GM12891 (cell line): Measurements from ENCODE around the gene ZNF789.

Experiments
- PAX5 ChIP-seq: IDR thresholded peaks from 2 replicates; pipeline ENCODE4 v1.6.1; 2011; ENCODE audit warnings: low read length, moderate library complexity, mild to moderate bottlenecking; ENCODE audit not compliant: insufficient read depth, severe bottlenecking
- POLR2A ChIP-seq: IDR thresholded peaks from 2 replicates; pipeline ENCODE4 v1.6.1; 2011; ENCODE audit warnings: low read depth, low read length, control low read depth
- POLR2AphosphoS5 ChIP-seq: IDR thresholded peaks from 2 replicates; pipeline ENCODE4 v1.6.1; 2011; ENCODE audit warnings: low read depth, low read length, control low read depth
- POU2F2 ChIP-seq: IDR thresholded peaks from 2 replicates; pipeline ENCODE4 v1.6.1; 2011; ENCODE audit warnings: low read depth, mild to moderate bottlenecking, control low read depth, low read length, moderate library complexity
- TAF1 ChIP-seq: IDR thresholded peaks from 2 replicates; pipeline ENCODE4 v1.6.1; 2011; ENCODE audit warnings: low read depth, low read length, control low read depth

- TF ChIP-seq POLR2A, result no peak
- TF ChIP-seq POLR2AphosphoS5, result no peak
- no peak for TF ChIP-seq TAF1
- no peak for TF ChIP-seq PAX5
- TF ChIP-seq POU2F2, result no peak
Measured at GRCh38 chr7:99461221-99461620, 11.5 kb upstream of the ZNF789 start.
